Right lobe of liver (tissue), 6 donors: ENCODE results near the gene USP28. TPM values are rescaled to one million over a fixed set of nuclear protein-coding genes. Genes with fewer than 3 reads are reported as not detected.

Source experiments
- ATAC-seq, 4 donors: fragments of 200-7000 bp; cut with Tn5 transposase; one replicate each; pipeline ENCODE4 v1.9.1; 2020; ENCODE audit warnings: mild to moderate bottlenecking in 4 of 4, moderate library complexity in 4 of 4
- DNase-seq, 3 donors: peaks; one replicate each; pipeline ENCODE4 v3.0.0-alpha.2; 2020
- H3K27ac ChIP-seq, 3 donors: fragments of 200-600 bp; one replicate each; pipeline ENCODE4 v1.8.0; 2022
- H3K27me3 ChIP-seq, 2 donors: fragments of 200-600 bp; one replicate each; pipeline ENCODE4 v1.8.0; 2022
- H3K36me3 ChIP-seq, 4 donors: fragments of 200-600 bp; sonication (generic) in 1 of 4; one replicate each; pipeline versions ENCODE4 v1.5.1 to v1.8.0; 2017 to 2022; ENCODE audit warnings: control low read depth in 1 of 4
- H3K4me1 ChIP-seq, 4 donors: fragments of 200-600 bp; sonication (generic) in 1 of 4; one replicate each; pipeline versions ENCODE4 v1.5.1 to v1.8.0; 2017 to 2022; ENCODE audit warnings: control low read depth in 1 of 4
- H3K4me3 ChIP-seq, 3 donors: fragments of 200-600 bp; one replicate each; pipeline ENCODE4 v1.8.0; 2022
- H3K9me3 ChIP-seq, 4 donors: fragments of 200-600 bp; sonication (generic) in 1 of 4; one replicate each; pipeline versions ENCODE4 v1.5.1 to v1.8.0; 2017 to 2022; ENCODE audit warnings: control low read depth in 1 of 4
- CTCF ChIP-seq, 4 donors: fragments of 200-600 bp in 3 of 4; fragments of 450-650 bp in 1 of 4; IDR thresholded peaks; one replicate each; pipeline versions ENCODE4 v1.5.1 to v1.8.0; 2016 to 2022; ENCODE audit warnings: antibody characterized with exemption in 4 of 4, mild to moderate bottlenecking in 2 of 4
- POLR2A ChIP-seq: fragments of 450-650 bp; IDR thresholded peaks from one replicate; pipeline ENCODE4 v1.6.1; 2017; ENCODE audit warnings: antibody characterized with exemption, mild to moderate bottlenecking
- WGBS: methylation state at CpG from one replicate; pipeline ENCODE4 v1.1.6; 2018; ENCODE audit warnings: low coverage, low lambda C conversion rate; ENCODE audit not compliant: insufficient coverage; ENCODE audit errors: missing lambda C conversion rate; 5-methylcytosine and 5-hydroxymethylcytosine counted together
- intact Hi-C, 2 donors: fragments of 100-400 bp; cut with DNase I; formaldehyde crosslinking; loops; one replicate each; pipeline versions ENCODE4 v1.11.2 to v1.14.1; 2022
- total RNA-seq, 6 experiments: library from RNA; depleted of rRNA in 2 of 6; stranded (reverse); fragments of >200 nt in 2 of 6; fragmentation: NEBNext Ultra II Directional in 3 of 6; extraction: Animal tissue kit (Norgen Biotek cat#: 25700) in 3 of 6; gene quantifications; one replicate each; pipeline versions ENCODE4 v1.1.0 to v1.2.4, GENCODE V29; 2016 to 2023
- donor health status: DM: no; HTN: yes; CAD: no.
- donor health status: DM: no; HTN: no; CAD: no.
- donor health status: DM: no; HTN: no; CAD: no.
- donor health status: DM: no; HTN: yes; CAD: no.
- donor health status: DM: no; HTN: yes; CAD: no.

The USP28 gene
- total RNA-seq, 6 experiments from 2014 or later: 12.1 to 15.3 (median 14.4) TPM

- H3K4me3 ChIP-seq: no peak within 1 kb of the TSS
- ATAC-seq (no peak), DNase-seq (no peak)
- WGBS: 80% methylated on average over 4 of the region's 4 CpGs
- H3K36me3 ChIP-seq: no peaks in the 10 kb centered on the region
- intact Hi-C loops: no loop called here
- peaks cover 0 to 18% (median 4%) of the 10 kb centered on the region in 4 donors for H3K4me1 ChIP-seq
- H3K27ac ChIP-seq: no peak within 1 kb of the TSS
- no peaks in the 10 kb centered on the region for H3K9me3 ChIP-seq
- TF ChIP-seq CTCF (IDR thresholded peaks at IDR 0.05) (no peak), POLR2A (no peak)
- no peaks in the 10 kb centered on the region for H3K27me3 ChIP-seq
These were observed 95.9 kb downstream of the USP28 start, which contains the start of gene CLDN25 for GRCh38 chr11:113779496-113779895. Gene CLDN25, plus strand, starts transcription at chr11:113779796. Its CDS starts 0 bp downstream, at chr11:113779796.

GRCh38 chr11:113778111-113778910 lies 97.1 kb downstream of the USP28 start:
- Histone ChIP-seq H3K4me3 (no peak overlapping the region), H3K27me3 (no peaks in the 10 kb centered on the region), H3K27ac (peak overlapping the region in 1 of 3 donors; percentile 37), H3K4me1 (peaks cover 0 to 16% (median 4%) of the 10 kb centered on the region in 4 donors), H3K36me3 (no peaks in the 10 kb centered on the region), H3K9me3 (no peaks in the 10 kb centered on the region)
- intact Hi-C loops: no loop called here
- ATAC-seq: peak; percentile 39 to 70 (median 58)
- peak in 2 of 3 donors; percentile 61 to 63 for DNase-seq
- WGBS: 29% methylated on average over 11 of the region's 11 CpGs
- TF ChIP-seq CTCF (IDR thresholded peaks at IDR 0.05): no peak
- TF ChIP-seq POLR2A: no peak

GRCh38 chr11:113774174-113774503 lies 101.2 kb downstream of the USP28 start:
- no peaks in the 10 kb centered on the region for H3K36me3 ChIP-seq
- peak overlapping the region; percentile 67 to 79 (median 70) for H3K4me3 ChIP-seq
- no peaks in the 10 kb centered on the region for H3K27me3 ChIP-seq
- intact Hi-C loops: no loop called here
- TF ChIP-seq POLR2A (no peak), CTCF (IDR thresholded peaks at IDR 0.05) (no peak)
- WGBS: 3% methylated on average over 1 of the region's 1 CpG
- ATAC-seq: no peak
- DNase-seq: no peak
- peaks cover 0 to 12% (median 0%) of the 10 kb centered on the region in 4 donors for H3K4me1 ChIP-seq
- no peaks in the 10 kb centered on the region for H3K9me3 ChIP-seq
- peak overlapping the region; percentile 62 to 79 (median 65) for H3K27ac ChIP-seq

- under 1% methylated on average over 43 of the region's 46 CpGs for WGBS
- peak within 1 kb of the TSS; percentile 62 to 79 (median 65) for H3K27ac ChIP-seq
- TF ChIP-seq POLR2A: peak; percentile 38
- TF ChIP-seq CTCF (IDR thresholded peaks at IDR 0.05): peak; percentile 79 to 86 (median 84)
These were observed 101.8 kb downstream of the USP28 start, which contains the start of gene ZW10 for GRCh38 chr11:113773416-113774173. Gene ZW10, minus strand, starts transcription at chr11:113773692. Its CDS starts 26 bp downstream, at chr11:113773666.

More at GRCh38 chr11:113773416-113774173, 101.8 kb downstream of the USP28 start, which contains the start of gene ZW10:
- Histone ChIP-seq H3K36me3 (peaks cover 0 to 4% (median 2%) of the 10 kb centered on the region in 4 donors), H3K9me3 (no peaks in the 10 kb centered on the region), H3K4me3 (peak within 1 kb of the TSS; percentile 67 to 79 (median 70)), H3K27me3 (no peaks in the 10 kb centered on the region), H3K4me1 (peaks cover 0 to 12% (median 0%) of the 10 kb centered on the region in 4 donors)
- intact Hi-C loops: no loop called here
- peak; percentile 94 to 98 (median 98) for ATAC-seq
- DNase-seq: peak; percentile 97 to 98 (median 97)
